HG02884 (cell line): ENCODE data around the gene TRAK2.

ENCODE experiments used
- ATAC-seq: cut with Tn5 transposase; IDR thresholded peaks from one replicate; pipeline ENCODE4 v1.9.1; 2021; ENCODE audit warnings: mild to moderate bottlenecking, moderate library complexity; ENCODE audit not compliant: unreplicated experiment

The TRAK2 gene

DNA sequence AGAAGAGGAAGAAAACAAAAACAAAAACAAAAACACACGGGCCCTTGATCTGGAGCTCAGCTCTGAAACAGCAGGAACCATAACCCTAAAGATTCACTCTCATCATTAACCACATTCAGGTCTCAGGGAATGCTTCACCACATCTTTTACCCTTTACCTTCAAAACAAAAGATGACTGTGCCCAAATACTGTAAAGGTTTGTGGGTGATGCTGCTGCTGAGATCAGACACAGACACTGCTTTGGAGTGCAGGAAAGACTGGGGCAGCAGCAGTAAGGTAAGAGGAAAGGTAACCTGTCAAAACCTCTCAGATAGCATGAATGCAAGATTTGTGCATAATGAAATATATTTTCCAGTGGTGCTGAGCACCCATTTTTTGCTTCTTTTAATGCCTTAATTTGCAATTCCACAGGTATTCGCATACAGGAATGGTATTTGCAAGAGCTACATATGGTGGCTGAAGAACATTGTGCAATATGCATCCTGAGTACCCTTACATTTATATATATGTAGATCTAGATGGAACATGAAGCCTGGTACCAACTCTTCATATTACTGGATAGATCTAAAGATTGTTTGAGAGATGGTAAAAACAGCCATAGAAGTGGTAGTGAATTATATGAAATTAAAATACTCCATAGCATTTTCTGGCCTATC lies 90.1 kb downstream of the TRAK2 start:
- no peak for ATAC-seq

GRCh38 chr2:201360256-201360655 lies 91.0 kb downstream of the TRAK2 start:
- ATAC-seq = no peak

DNA sequence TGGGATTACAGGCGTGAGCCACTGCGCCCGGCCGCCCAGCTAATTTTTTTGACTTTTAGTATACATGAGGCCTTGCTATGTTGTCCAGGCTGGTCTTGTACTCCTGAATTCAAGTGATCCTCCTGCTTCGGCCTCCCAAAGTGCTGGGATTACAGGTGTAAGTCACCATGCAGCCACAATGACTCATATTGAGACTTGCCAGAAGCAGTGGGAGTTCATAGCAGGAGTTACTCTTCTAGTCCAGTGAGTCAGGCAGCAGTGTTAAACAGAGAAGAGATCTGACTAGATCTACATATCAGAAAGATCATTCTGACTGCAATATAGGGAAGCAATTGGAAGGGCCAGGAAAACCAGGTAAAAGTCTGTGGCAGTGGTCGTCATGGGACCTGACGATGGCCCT lies 92.6 kb downstream of the TRAK2 start:
- ATAC-seq = peak; percentile 65

- ATAC-seq = no peak
Observed at GRCh38 chr2:201357221-201357620, 94.0 kb downstream of the TRAK2 start, which contains the start of gene FLACC1. Gene FLACC1 (minus strand): TSS chr2:201357345. CDS start chr2:201351404, 5,941 bp downstream.

- no peak for ATAC-seq
Observed at GRCh38 chr2:201353116-201353515, 98.1 kb downstream of the TRAK2 start.

- no peak for ATAC-seq
Observed at GRCh38 chr2:201350879-201351278, 100.4 kb downstream of the TRAK2 start.

GRCh38 chr2:201349601-201350000 lies 101.7 kb downstream of the TRAK2 start:
- no peak for ATAC-seq

- ATAC-seq = no peak
Observed at GRCh38 chr2:201348758-201349157, 102.5 kb downstream of the TRAK2 start.

GRCh38 chr2:201347138-201347537 lies 104.1 kb downstream of the TRAK2 start:
- no peak for ATAC-seq

- ATAC-seq = no peak
Observed at GRCh38 chr2:201345625-201346213, 105.5 kb downstream of the TRAK2 start.

DNA sequence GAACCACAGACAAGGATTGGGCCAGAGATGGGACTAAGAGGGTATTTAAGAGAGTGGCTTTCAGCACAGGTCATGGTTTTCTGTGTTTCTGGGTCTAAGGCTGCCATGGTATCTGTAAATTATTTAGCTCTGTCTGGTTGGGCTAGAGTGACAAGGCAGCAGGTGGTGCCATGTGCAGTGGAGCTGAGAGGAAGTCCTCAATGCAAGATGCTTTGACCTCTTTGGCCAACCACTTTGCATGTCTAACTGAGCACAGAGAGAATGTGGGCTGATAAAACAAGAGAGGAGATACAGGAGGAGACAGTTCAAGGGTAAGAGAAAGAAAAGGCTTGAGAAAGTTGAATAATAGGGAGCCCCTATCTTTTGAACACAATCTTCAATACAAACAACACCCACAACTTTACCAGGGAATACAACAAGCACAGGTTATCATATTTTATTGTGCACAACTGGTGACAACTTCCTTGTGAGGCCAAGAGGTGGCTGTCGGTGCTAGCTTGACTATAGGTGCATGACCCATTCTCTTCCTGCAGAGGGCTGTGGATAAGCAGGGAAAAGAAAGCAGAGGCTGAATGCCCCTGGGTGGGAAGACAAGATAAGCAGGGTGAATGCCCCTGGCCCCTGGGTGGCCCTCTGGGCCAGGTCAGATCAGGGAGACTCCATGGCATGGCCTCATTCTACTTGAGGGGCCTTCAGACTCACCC lies 106.4 kb downstream of the TRAK2 start:
- ATAC-seq = peak; percentile 81

GRCh38 chr2:201343559-201343958 lies 107.7 kb downstream of the TRAK2 start:
- ATAC-seq = no peak

GRCh38 chr2:201342923-201343322 lies 108.3 kb downstream of the TRAK2 start:
- ATAC-seq = no peak

DNA sequence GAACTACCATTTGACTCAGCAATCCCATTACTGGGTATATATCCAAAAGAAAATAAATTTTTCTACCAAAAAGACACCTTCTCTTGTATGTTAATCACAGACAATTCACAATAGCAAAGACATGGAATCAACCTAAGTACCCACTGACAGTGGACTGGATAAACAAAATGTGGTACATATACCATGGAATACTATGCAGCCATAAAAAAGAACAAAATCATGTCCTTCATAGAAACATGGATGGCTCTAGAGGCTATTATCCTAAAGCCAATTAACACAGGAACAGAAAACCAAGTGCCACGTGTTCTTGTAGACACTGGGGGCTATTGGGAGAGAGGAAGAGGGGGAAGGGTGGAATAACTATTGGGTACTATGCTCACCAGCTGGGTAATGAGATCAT lies 121.8 kb downstream of the TRAK2 start:
- ATAC-seq = no peak

DNA sequence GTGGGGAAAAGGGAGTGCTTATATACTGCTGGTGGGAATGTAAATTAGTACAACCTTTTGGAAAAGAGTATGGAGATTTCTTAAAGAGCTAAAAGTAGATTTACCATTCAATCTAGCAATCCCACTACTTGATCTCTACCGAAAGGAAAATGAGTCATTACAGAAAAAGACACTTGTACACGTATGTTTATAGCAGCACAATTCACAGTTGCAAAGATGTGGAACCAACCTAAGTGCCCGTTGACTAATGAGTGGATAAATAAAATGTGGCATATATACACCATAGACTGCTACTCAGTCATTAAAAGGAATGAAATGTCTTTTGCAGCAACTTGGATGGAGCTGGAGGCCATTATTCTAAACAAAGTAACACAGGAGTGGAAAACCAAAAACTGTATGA lies 123.6 kb downstream of the TRAK2 start:
- ATAC-seq = no peak
